ENCODE results near the gene PLXNA4. TPM values are rescaled to one million over a fixed set of nuclear protein-coding genes. Genes with fewer than 3 reads are reported as not detected.

The PLXNA4 gene
- total and polyA plus RNA-seq, 2 experiments from 2014 or later: 7.3 to 33.3 TPM

- no peak for TF ChIP-seq CTCF (IDR thresholded peaks at IDR 0.05; ENCODE audit: low read depth, low read length)
- no peak for DNase-seq (ENCODE audit: low read depth in 1 of 2, low spot score in 1 of 2)
- H3K4me3 ChIP-seq: no peak overlapping the region
- peaks cover 34% of the 10 kb centered on the region for H3K27me3 ChIP-seq
- no peak overlapping the region for H3K27ac ChIP-seq
- H3K4me1 ChIP-seq (ENCODE audit: low read depth): peaks cover 5% of the 10 kb centered on the region
- no peaks in the 10 kb centered on the region for H3K9me3 ChIP-seq (ENCODE audit: low read depth)
- no peaks in the 10 kb centered on the region for H3K36me3 ChIP-seq
Observed at GRCh38 chr7:132609906-132610520, 33.7 kb upstream of the PLXNA4 start.

- H3K27ac ChIP-seq: no peak overlapping the region
- H3K27me3 ChIP-seq: peaks cover 30% of the 10 kb centered on the region
- H3K4me1 ChIP-seq (ENCODE audit: low read depth): peaks cover 5% of the 10 kb centered on the region
- peak in 1 of 2 donors; percentile 33 for DNase-seq (ENCODE audit: low read depth in 1 of 2, low spot score in 1 of 2)
- H3K9me3 ChIP-seq (ENCODE audit: low read depth): no peaks in the 10 kb centered on the region
- no peak overlapping the region for H3K4me3 ChIP-seq
- no peaks in the 10 kb centered on the region for H3K36me3 ChIP-seq
- no peak for TF ChIP-seq CTCF (IDR thresholded peaks at IDR 0.05; ENCODE audit: low read depth, low read length)
Observed at GRCh38 chr7:132609222-132609621, 33.0 kb upstream of the PLXNA4 start.

GRCh38 chr7:132608523-132608922 is 32.3 kb upstream of the PLXNA4 start:
- no peak overlapping the region for H3K4me3 ChIP-seq
- H3K27me3 ChIP-seq: peaks cover 24% of the 10 kb centered on the region
- no peaks in the 10 kb centered on the region for H3K9me3 ChIP-seq (ENCODE audit: low read depth)
- no peak overlapping the region for H3K27ac ChIP-seq
- DNase-seq (ENCODE audit: low read depth in 1 of 2, low spot score in 1 of 2): no peak
- H3K36me3 ChIP-seq: no peaks in the 10 kb centered on the region
- H3K4me1 ChIP-seq (ENCODE audit: low read depth): peaks cover 5% of the 10 kb centered on the region
- no peak for TF ChIP-seq CTCF (IDR thresholded peaks at IDR 0.05; ENCODE audit: low read depth, low read length)

- TF ChIP-seq CTCF (IDR thresholded peaks at IDR 0.05; ENCODE audit: low read depth, low read length): no peak
- no peak for DNase-seq (ENCODE audit: low read depth in 1 of 2, low spot score in 1 of 2)
Observed at GRCh38 chr7:132607656-132608055, 31.4 kb upstream of the PLXNA4 start.

GRCh38 chr7:132604121-132604520 is 27.9 kb upstream of the PLXNA4 start:
- Histone ChIP-seq H3K27me3 (peaks cover 31% of the 10 kb centered on the region), H3K36me3 (no peaks in the 10 kb centered on the region), H3K27ac (no peak overlapping the region), H3K9me3 (ENCODE audit: low read depth) (no peaks in the 10 kb centered on the region), H3K4me1 (ENCODE audit: low read depth) (no peaks in the 10 kb centered on the region), H3K4me3 (no peak overlapping the region)
- DNase-seq (ENCODE audit: low read depth in 1 of 2, low spot score in 1 of 2): no peak
- no peak for TF ChIP-seq CTCF (IDR thresholded peaks at IDR 0.05; ENCODE audit: low read depth, low read length)

More at GRCh38 chr7:132607656-132608055, 31.4 kb upstream of the PLXNA4 start:
- H3K36me3 ChIP-seq: no peaks in the 10 kb centered on the region
- H3K27ac ChIP-seq: no peak overlapping the region
- H3K27me3 ChIP-seq: peaks cover 18% of the 10 kb centered on the region
- no peak overlapping the region for H3K4me3 ChIP-seq
- peaks cover 5% of the 10 kb centered on the region for H3K4me1 ChIP-seq (ENCODE audit: low read depth)
- H3K9me3 ChIP-seq (ENCODE audit: low read depth): no peaks in the 10 kb centered on the region
